GM06990 (cell line): ENCODE results near the gene C13orf46.

ENCODE experiments used
- DNase-seq: peaks from one replicate; pipeline ENCODE4 v3.0.0-alpha.2; 2011; ENCODE audit not compliant: insufficient read length; ENCODE audit errors: extremely low read depth
- H3K27me3 ChIP-seq: replicated peaks from 2 replicates; pipeline ENCODE4 v1.6.0; 2011; ENCODE audit warnings: low read length; ENCODE audit not compliant: control insufficient read depth, insufficient read depth
- H3K36me3 ChIP-seq: 2 replicates; pipeline ENCODE4 v1.5.1; 2011; ENCODE audit warnings: low read length; ENCODE audit not compliant: control insufficient read depth, insufficient read depth
- H3K4me3 ChIP-seq: replicated peaks from 2 replicates; pipeline ENCODE4 v1.5.1; 2011; ENCODE audit warnings: low read depth, mild to moderate bottlenecking, control low read depth, low read length
- TF ChIP-seq, protein P1 (sequence below): IDR thresholded peaks from 2 replicates; pipeline ENCODE4 v1.5.1; 2011; ENCODE audit warnings: low read length, control low read depth, mild to moderate bottlenecking, inconsistent platforms; ENCODE audit not compliant: insufficient read depth, poor library complexity, severe bottlenecking

The C13orf46 gene

DNA sequence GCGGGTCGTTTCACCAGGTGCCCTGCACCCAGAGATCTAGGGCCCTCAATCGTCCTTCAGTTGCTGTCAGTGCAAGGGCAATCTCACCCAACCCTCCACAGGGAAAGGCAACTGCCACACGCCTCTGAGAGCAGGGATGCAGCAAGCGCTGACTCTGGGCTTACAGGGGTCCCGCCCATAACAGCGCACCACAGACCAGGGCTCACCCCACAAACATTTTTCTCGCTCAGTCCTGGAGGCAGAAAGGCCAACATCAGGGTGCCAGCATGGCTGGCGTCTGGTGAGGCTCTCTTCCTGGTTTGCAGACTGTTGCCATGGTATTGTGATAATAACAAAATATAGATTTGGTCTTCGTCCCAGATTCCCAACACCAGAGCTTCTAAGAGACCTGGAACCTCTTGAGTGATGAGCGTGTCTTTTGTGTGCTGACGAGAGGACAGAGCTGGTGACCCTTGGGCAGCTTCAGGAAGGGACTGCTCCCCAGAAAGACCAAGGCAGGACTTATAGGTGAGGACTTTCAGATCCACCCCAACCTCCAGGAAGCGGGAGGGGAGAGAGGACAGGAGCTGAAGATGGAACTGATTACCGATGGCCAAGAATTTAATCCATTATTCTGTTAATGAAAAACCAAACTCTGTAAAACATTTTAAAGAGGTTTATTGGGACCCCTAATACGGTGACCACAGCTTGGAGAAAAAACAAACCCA lies 51.3 kb downstream of the C13orf46 start:
- DNase-seq = no peak
- TF ChIP-seq, protein P1, sequence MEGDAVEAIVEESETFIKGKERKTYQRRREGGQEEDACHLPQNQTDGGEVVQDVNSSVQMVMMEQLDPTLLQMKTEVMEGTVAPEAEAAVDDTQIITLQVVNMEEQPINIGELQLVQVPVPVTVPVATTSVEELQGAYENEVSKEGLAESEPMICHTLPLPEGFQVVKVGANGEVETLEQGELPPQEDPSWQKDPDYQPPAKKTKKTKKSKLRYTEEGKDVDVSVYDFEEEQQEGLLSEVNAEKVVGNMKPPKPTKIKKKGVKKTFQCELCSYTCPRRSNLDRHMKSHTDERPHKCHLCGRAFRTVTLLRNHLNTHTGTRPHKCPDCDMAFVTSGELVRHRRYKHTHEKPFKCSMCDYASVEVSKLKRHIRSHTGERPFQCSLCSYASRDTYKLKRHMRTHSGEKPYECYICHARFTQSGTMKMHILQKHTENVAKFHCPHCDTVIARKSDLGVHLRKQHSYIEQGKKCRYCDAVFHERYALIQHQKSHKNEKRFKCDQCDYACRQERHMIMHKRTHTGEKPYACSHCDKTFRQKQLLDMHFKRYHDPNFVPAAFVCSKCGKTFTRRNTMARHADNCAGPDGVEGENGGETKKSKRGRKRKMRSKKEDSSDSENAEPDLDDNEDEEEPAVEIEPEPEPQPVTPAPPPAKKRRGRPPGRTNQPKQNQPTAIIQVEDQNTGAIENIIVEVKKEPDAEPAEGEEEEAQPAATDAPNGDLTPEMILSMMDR = no peak
- no peak overlapping the region for H3K4me3 ChIP-seq
- no peaks in the 10 kb centered on the region; the same call in 1 of the 2 replicates for H3K27me3 ChIP-seq
- H3K36me3 ChIP-seq = no peaks in the 10 kb centered on the region

DNA sequence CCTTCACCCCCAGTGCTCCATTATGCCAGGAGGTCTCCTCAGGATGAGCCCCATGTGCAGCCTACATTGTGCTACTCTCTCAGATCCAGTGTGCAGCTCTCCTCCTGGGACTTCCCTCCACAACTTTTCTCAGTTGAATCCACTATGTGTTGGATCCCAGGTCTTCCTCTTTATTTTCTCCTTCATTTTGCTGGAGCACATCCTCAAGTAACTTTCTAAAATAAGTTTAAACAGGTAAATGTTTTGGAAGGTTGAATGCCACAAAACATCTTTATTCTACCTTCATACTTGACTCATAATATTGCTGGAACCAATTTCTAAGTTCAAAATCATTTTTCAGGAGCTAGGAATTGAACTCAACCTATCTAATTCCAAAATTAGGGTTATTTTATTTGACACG lies 52.1 kb downstream of the C13orf46 start:
- Histone ChIP-seq H3K36me3 (no peaks in the 10 kb centered on the region), H3K27me3 (no peaks in the 10 kb centered on the region), H3K4me3 (no peak overlapping the region)
- TF ChIP-seq, protein P1 = no peak
- no peak for DNase-seq

DNA sequence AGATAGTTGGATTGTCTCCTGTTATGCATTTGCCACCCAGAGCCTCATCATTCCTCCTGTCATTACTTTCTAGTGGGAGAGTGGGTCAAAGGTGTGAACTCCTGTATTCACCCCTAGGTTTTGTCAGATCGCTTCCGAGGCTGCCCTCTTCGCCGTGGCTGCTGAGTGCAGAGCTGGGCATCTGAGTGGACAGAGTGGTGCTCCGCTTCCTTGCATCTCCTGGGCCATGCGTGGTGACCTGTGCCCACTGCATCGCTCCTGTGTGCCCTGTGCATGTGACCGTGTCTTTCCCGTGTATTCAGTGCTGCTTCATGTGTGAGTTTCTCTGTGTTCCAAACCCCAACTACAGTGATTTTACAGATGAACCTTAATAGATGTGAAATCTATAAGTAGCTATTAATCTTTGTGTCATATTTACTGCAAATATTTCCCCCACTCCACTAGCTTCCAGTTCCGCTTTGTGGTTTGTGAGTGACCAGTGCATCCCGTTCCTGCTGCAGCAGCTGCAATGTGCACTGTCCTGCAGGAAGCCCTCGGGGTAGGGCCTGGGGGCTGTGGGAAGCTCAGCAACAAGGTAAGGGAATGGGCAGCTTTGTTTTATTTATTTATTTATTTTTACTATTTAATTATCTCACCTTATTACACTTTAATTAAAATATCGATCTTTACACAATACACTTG lies 53.1 kb downstream of the C13orf46 start:
- TF ChIP-seq, protein P1 = no peak
- Histone ChIP-seq H3K27me3 (no peaks in the 10 kb centered on the region), H3K4me3 (no peak overlapping the region), H3K36me3 (no peaks in the 10 kb centered on the region)
- no peak for DNase-seq

DNA sequence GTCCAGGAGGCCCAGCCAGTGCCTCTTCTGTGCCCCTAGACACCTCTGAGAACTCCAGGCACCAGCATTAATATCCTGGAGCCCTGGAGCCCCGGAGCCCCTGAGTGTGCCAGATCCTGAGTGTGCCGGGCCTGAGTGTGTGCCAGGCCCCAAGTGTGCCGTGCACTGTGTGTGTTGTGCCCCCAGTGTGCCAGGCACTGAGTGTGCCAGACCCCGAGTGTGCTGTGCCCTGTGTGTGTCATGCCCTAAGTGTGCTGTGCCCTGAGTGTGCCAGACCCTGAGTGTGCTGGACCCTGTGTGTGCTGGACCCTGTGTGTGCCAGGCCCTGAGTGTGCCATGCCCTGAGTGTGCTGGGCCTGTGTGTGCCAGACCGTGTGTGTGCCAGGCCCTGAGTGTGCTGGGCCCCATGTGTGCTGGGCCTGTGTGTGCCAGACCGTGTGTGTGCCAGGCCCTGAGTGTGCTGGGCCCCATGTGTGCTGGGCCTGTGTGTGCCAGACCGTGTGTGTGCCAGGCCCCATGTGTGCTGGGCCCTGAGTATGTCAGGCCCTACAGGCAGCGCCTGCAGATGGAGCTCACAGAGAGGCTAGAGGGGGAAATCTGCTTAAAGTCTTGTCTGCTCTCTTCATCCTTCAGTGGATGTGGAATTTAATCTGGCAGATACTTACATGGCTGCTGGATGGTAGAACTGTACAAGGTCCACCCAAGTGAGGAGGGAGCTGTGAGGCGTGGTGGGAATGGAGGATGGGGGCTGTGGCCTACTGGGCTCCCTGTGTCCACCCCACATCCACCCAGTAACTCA lies 53.9 kb downstream of the C13orf46 start:
- Histone ChIP-seq H3K36me3 (no peaks in the 10 kb centered on the region), H3K4me3 (no peak overlapping the region), H3K27me3 (no peaks in the 10 kb centered on the region)
- TF ChIP-seq, protein P1 = no peak
- DNase-seq = no peak

DNA sequence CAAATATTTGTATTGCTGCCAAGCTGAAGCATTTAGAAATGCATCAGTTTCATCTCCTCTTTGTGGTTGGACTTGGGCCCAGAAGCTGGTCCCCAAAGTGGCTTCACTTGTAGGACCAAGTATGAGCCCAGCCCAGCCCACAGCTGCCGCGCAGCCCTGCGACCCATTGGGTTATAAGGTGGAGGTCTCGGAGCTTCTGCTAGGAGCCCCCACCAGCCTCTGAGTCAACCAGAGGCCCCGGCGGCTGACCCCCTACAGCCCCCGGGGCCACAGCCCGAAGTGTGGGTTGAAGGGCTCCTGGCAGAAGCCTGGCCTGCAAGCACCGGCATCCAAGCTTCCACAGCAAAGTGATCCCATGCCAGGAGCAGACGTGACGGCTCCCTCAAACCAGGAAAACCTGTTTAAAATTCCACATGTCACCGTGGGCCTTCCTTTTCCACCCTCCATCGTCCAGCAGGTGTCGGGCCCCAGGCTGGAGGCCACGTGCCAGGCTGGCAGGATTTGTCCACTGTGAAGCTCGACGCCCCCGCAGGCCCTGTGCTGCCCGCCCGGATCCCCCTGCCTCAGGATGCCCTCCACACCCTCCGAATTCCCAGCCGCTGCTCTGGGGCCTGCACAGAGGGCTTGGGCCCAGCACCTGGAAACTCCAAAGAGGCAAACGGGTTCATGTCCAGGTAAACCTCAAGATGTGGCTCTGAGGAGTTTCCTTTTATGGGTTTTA lies 54.7 kb downstream of the C13orf46 start:
- Histone ChIP-seq H3K36me3 (no peaks in the 10 kb centered on the region), H3K27me3 (no peaks in the 10 kb centered on the region), H3K4me3 (no peak overlapping the region)
- DNase-seq = no peak
- TF ChIP-seq, protein P1 = no peak
